IPS DF 19.7 (cell line): ENCODE measurements around the gene PLCL1.

Experiments used
- DNase-seq: peaks from one replicate; pipeline ENCODE4 v3.0.0-alpha.2; 2013; ENCODE audit warnings: low read depth, low spot score

PLCL1 gene

DNA sequence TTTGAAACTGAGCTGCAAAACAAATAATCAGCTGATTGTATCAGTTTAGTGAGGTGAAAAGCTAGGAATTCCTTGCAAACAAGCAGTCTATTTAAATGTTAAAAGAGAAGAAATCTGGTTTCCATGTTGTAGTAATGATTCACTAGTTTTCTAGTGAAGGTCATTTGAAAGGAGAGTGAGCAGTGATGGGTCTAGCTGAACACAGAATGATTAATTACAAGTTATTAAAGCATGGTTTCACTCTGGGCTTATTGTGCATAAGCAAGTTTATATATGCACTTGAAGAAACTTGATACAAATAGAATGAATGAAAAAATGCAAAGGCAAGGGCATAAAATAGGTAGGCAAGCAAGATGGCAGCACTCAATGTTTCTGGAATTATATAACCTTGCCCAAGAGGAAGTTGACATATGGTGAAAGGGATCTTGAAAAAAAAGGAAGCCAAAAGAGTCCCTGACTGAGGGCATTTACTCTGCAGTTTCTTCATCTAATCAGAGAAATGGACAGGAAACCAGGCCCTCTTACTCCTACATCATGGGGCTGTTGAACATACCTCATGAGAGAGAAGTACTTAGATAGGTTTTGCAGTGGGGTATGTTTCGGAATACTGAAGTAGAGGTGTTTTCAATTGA is 53.2 kb downstream of the PLCL1 start:
- no peak for DNase-seq

DNA sequence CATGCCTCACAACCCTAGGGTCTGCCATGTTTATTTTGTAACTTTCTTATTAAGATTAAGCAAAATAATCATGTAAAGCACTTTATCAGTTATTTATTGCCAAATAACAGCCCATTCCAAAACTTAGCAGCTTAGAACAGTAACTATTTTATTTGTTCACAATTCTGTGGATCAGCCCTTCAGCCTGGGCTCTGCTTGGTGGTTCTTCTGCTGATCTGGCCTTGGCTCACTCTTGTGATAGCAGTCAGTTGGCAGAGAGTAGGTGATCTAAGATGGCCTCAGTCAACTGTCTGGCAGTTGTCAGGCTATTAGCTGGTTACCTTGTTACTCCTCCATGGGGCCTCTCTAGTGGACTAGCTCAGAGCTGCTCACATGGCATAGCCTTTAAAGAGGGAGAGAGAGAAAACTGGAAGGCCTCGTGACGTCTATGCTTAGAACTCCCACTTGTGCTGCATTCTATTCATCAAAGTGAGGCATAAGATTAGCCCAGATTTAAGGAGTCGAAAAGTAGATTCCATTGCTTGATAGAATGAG is 54.3 kb downstream of the PLCL1 start:
- DNase-seq: no peak

DNA sequence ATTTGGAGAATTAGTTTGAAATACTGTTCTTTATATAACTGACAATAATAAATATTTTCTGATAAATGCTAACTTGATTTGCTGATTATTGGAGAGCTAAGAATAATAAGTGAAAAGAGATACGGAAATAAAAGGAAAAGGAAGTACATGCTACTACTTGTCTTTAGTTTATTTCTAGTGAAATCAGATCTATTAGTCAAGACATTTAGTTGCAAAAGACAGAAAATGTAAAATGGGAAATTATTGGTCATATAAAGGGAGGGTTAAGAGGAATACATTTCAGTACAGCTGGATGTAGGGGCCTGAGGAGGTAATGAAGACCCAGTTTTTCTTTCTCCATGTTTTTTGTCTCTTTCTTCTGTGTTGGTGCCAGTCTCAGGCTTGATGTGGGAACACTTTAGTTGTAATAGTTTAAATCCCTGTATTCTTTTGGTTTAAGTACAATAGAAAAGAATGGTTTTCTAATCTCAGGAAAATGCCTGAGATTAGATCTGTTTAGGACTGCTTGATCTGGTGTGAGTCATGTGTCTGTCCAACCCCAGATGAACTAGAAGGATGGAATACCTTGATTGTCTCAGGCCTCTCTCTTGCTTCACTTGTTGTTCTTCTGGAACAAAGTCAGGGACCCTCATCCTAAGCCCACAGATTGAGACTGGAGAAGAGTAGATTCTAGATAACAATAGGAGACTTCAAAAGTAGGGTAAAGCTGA is 58.0 kb downstream of the PLCL1 start:
- no peak for DNase-seq

DNA sequence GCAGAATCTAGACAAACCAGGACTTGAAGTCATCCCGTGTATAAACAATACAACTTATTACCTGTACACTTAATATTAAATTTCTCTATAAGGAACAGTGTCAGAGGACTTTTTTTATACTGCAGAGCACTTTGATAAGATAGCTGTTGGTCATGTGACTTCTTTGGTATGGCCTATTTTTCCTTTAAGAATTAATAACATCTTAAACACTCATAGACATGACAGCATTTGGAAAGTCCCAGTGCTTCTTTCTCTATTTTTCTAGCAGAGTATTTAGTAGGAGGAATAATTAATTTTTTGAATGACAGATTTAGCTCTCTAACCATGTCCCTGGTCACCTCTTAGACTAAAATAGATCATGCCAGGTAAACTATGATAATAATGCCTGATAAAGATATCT is 59.4 kb downstream of the PLCL1 start:
- no peak for DNase-seq

DNA sequence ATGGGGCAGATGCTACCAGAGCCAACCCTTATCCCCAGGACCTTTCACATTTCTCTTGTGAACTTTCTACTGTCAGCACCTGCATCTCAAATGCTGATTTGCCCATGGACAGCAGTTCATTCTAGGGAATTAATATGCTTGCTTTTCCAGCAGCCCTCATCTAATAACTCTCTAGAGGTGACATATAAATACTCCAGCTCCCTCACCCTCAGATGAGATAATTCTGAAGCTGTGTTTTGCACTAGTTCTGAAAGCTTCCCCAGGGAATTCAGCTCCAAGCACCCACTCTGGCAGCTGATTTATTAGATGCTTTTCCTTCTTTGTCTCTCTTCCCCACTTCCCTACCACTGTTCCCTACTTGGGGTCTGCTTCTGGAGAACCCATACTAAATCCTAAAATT is 62.1 kb downstream of the PLCL1 start:
- DNase-seq: no peak

DNA sequence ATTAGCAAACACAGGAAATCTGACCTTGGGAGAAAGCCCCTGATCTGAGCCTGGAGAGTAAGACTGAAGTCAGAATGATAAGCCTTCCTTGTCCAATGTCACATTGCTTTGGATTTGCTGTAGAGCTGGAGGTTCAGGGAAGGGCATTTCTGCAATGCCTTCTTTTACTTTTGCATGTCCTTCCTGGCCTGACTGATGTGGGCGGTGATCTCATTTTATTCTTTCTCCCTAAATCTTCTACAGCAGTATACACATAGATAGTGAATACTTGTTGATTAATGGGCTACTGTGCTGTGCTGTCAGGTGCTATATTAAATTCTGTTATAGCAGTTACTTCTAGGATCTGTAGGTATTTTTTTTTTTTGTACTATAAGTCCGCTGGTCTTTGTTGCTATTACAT is 62.6 kb downstream of the PLCL1 start:
- no peak for DNase-seq

DNA sequence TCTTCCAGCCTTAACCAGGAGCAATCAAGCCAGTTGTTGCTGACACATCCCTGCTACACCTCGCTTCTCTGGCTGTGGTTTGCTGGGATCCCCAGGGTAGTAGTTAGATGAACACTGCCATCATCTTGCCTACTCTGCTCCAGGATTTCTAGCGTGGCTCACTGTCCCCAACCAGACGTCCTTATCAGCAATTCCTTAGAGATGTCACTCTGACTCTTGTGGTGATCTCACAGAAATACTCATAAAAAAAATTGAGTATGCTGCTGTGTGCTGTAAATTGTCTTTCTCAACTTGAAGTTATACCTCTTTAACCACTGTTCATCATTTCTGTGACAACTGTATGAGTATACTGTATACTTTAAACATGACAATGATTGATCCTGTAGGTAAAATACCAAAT is 63.2 kb downstream of the PLCL1 start:
- DNase-seq: no peak

DNA sequence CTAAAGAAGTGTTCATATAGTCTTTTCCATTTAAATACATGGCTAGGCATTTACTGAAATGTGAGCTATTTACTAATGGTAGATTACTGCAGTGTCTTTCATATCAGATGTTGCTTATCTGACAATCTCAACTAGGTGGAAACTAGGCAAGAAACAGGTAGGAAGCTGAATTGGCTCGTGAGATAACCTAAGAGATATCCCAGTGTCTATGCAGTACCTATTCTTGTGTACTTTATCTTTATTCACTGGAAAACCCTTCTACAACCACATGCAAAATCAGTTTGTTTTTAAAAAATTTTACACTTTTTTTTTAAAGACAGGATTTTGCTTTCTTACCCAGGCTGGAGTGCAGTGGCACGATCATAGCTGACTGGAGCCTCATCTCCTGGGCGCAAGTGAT is 63.8 kb downstream of the PLCL1 start:
- DNase-seq: no peak

DNA sequence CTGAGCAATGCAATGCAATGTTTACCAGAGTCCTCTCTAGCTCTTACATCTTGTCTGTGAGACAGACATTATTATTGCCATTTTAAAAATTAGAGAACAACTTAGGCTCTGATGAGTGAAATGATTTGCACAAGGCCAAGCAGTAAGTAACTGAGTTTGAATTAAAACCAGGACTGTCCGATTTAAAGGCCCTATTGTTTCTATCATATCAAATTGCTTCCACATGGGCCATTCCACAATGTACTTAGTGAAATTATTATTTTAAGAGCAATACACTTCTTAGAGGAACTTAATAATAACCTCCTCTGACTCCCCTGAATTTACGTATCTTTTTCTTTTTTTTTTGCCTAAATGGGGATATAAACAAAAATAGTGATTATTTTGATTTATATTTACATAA is 64.6 kb downstream of the PLCL1 start:
- DNase-seq: no peak

DNA sequence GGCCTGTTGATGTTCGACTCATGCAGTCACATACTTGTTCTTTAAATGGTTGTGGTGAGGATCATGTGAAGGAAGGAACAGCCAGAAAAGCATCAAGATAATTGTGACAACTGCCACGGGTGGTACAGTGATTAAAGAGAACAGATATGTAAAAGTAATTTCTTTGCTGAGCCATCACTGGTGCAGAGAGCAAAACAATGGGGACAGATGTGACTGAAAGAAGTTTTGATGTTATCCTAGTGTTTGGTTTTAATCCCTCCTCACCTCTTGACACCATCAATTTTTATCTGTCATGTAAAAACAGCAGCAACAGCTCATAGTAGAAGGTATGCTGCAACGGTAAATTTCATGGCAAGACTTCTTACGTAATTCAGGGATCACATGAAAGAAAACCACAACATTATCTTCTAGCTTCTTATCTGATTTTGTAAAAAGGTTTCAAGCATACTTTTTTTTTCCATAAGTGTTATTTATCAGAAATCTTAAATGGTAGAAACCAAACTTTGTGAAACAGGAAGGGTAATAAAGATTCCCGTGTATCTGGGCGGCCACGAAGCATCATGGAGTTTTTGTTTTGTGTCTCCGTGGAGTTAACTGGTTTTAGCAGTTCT is 65.2 kb downstream of the PLCL1 start:
- no peak for DNase-seq

DNA sequence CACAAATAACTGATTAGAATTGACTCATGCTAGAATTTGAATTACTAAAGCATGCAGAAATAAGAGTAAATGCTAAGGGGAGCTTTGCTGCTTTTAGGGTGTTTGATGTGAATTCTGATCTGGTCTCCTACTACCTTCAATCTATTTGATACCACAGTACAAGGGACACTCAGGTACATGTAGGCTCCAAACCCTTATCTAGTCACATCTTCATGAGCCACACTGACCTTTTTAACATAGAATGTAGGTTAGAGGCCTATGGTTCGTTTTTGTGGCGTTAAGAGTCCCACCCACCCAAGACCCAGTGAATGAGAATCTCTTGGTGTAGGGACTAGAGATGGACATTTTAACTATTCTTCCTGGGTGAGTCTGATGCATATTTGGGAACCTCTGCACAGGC is 65.7 kb downstream of the PLCL1 start:
- no peak for DNase-seq

DNA sequence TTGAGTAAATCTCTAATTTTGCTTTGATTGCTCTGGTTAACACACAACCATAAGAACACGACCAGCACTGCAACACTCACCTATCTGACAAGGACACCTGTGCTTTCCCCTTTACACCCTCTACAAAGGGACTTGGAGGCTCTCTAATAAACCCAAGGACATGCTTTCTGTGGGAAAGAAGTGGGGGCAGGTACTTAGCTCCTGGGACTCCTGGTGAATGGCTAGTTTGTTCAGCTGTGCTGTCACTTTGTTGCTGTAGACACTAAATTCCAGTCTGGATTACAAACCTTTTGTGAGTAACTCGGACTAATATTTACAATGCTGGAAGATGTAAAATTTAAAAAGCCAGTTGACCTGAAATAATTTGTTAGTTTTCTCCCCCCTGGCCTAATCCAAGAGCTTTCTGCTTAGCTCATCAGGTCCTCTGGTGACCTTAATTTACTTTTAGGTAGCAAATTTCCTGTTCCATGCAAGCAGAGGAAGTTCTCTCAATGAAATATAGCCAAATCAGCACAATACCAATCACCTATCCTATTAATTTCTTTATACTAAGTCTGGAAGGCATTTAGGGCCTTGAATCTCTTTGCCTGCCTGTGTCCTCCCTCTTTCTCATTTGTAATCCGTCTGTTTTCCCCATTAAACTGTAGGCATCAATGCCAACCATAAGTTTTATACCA is 67.5 kb downstream of the PLCL1 start:
- no peak for DNase-seq

DNA sequence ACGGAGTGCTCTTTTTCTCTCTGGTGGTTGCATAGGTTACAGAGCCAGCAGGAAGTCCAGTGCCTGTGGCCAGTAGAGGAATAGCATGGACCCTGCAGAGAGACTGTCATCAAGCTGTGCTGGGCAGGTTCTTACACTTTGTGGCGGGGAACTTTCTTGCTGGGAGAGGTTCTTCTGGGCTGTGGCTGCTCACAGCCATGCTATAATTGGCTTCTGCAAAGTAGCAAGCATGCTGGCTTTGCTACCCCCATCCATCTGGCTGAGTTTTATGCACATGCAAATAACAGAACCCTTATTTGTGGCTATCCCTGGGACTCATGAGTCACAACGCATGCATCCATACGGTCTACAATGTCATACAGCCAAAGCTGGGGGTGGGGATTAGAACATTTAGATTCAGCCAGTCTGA is 68.9 kb downstream of the PLCL1 start:
- peak; percentile 17 for DNase-seq

DNA sequence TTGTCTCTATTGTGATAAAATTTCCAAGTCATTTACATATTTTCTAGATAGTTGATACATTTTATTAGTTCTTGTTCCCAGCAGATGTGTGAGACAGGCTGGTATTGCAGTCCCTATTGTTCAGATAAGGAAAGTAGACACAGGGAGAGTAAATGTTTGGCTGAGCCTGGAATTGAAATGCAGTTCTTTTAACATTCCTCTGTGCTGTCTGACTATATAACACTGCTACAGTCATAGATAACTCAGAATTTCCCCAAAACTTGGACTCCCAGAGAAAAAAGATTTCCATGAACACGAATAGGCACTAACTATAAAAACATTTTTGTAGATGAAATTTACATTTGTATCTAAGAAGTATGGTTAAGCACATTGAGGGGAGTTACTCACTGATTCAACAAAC is 71.4 kb downstream of the PLCL1 start:
- no peak for DNase-seq

DNA sequence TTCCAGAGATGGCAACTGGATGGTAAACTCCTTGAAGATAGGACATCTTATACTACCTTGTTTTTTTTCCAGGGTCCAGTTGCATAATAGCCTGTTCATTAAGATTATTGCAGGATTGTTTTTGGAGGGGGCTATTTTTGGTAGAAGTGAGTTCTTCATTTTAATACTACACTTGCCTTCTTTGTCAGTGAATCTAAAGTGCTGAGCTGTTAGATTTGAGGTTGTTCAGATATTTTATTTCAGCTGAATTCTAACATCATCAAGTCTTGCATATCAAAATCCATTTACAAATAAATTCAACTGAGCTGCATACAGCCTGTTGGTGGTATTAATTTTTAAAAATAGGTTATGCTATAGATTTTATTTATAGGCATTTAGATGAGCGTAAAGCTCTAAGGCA is 72.1 kb downstream of the PLCL1 start:
- DNase-seq: no peak

DNA sequence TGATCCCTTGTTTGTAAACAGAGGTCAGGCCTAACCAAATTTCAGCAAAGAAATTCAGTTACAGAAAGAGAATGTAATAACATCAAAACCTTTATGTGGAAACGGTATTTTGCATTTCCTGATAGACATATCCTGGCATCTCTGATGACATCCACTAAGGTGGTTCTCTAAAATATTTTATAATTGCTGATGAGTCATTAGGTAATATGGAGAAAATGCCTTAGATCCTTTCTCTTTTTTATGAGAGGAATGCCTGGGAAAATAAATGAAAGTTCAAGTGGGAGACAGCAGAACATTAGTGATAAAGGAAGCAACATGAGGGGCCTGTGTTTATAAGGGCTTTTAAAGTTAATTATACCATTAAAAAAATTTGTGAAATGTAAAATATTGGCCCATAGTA is 72.6 kb downstream of the PLCL1 start:
- DNase-seq: no peak

DNA sequence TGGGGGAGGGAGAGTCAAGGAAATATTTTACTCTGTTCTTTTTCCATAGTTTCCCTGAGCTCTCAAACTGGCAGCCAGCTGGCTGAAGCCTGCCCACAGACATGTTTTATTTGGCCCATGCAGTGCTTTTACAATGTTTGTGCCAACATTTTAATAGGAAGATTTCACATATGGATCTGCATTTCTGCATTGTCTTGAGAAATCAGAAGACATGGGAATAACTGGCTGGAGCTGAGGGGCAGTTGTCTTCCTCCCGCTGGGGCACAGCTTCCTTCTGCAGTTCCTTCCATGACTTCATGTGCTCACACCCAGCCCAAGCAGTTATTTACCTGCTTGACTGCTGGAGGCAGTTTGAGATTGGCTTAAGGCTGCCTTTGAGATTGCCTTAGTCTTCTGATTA is 74.4 kb downstream of the PLCL1 start:
- DNase-seq: no peak

DNA sequence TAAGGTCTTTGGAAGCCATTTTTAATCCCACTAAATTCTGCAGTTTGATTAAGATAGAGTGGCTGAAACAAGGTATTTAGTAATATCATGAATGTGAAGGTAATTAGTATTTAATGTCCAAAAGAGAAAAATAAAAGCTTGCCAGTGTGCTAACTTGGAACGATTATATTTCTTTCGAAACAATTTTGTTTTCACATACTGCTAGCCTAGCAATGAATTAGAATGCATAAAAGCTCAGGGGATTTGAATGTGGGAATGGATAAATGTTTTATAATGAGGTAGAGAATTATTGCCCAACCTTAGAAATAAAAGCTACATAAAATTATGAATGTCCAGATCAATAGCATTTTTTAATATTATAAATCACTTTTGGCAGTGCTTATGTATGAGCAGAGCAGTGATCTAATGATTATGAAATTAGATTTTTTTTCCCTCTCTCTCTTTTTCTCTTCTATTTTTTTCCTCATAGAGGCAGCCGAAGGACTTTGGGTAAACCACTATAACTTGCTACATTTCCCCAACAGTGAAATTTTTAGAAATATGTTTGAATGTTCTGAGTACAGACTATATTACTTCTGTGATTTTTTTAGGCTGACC is 75.5 kb downstream of the PLCL1 start:
- DNase-seq: no peak

DNA sequence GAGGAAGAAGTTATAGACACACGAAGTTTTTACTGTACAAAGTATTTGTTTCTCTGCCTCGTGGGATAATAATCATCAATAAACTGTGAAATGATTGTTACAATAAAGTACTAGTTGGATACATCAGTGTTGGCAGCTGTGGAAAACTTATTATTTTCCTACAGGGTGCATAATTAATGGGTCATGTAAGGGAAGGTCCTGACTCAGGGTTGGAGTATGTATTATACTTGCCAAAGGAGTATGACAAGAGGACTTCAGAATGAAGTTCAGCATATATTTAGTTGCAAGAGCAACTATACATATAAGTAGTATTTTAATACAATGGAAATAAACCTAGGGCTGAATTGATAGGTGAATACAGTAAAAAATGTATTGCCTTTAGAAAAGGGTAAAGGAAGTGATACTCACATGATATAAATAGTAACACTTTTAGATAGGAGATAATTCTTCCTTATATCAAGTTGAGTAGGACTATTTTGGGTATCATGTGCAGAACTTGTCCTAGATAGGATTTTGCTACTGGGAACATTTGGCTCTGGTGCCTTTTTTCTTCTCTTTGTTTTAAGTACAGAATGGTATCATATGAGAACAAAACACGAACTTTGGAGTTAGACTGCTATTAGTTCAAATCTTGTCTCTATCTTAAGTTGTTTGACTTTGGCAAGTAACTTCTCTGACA is 79.1 kb downstream of the PLCL1 start:
- no peak for DNase-seq

DNA sequence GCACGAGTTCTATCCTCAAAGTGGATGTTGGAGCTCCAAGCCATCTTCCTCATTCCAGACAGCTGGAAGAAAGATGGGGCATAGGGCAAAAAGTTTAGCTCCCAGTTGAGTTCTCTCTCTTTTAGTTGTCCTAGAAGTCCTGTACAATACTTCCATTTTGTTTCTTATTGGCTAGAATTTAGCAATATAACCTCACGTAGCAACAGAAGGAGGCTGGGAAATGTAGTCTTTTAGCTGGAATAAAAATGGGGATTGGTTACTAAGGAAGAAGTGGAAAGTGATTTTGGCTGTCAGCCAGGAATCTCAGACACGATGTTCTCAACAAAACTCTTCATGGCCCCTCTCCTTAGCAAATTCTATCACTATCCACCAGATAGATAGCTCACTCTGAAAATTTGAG is 79.9 kb downstream of the PLCL1 start:
- DNase-seq: no peak

DNA sequence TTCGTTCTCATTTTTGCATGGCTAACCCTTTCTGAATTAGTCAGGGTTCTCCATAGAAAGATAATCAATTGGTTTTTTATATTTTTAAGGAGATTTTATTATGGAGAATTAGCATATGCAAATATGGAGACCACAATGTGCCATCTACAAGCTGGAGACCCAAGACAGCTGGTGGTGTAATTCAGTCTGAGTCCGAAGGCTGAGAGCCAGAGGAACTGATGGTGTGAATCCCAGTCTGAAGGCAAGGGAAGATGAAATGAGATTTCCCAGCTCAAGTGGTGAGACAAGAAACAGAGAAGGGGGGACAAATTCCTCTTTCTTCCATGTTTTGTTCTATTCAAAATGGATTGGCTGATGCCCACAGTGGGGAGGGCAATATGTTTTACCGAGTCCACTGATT is 80.7 kb downstream of the PLCL1 start:
- DNase-seq: no peak

DNA sequence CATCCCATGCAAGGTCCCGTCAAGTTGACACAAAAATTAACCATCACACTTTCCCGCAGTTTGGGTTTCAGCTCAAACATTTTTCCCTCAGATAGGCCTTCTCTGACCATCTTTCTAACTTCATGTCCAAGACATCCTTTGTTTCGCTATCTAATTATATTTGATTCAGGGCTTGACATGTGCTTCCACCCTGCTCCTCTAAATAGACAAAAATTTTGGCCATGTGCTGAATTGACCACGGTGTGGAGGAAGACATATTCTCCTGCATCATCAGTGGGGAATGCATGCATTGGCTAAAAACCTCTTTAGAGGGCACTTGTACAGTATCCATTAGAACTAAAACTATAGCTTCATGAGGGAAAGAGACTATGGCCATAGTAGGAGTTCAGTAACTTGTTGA is 81.2 kb downstream of the PLCL1 start:
- no peak for DNase-seq
